GM04503 (cell line): ENCODE data around the gene HLA-DOA.

Experiments used
- DNase-seq: peaks from one replicate; pipeline ENCODE4 v3.0.0-alpha.2; 2012; ENCODE audit warnings: low read depth

Gene HLA-DOA

GRCh38 chr6:33008944-33009861, at the start of gene HLA-DOA:
Gene HLA-DOA (minus strand): TSS chr6:33009591.
- no peak for DNase-seq

DNA sequence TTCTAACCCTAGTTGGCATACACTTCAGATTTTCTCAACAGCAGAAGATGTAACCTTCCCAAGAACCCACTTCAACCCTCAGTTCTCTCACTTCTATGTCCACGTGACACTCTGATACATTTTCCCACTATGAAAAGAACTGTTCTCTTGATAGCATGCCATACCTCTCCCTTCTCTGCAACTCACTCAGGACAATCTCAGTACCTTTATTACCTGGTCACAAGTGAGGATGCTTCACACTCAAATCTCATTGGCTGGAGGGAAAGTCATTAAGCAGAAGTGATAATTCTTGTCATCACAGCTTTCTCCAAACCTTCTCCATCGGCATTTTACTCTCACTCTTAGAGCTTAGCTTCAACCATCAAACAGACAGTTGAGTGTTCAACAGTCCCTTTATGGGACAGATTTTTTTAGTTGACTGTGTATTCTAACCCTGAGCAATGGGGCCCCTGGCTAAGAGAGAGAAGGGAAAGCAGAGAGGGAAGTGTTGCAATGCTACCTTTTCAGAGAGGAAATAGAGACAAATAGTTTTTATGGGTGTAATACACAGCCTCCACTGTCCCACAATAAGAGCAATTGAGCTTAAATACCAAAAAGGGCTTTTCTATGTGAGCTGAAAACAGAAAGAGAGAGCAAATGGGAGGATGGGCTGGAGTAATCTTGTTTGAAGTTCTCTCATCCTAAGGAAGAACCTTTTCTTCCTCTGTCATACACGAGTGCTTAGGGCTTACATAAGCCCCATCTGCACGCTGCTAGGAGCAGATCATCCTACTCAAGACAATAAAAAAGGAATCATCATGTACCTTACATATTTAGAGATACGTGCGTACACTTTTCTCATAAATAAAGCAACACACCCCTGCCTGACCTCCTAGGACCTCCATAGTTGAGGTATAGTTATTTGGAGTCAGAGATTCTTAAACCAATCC, 48.1 kb upstream of the HLA-DOA start:
- no peak for DNase-seq

- no peak for DNase-seq
These were observed 43.8 kb upstream of the HLA-DOA start for GRCh38 chr6:33053230-33053629.

DNA sequence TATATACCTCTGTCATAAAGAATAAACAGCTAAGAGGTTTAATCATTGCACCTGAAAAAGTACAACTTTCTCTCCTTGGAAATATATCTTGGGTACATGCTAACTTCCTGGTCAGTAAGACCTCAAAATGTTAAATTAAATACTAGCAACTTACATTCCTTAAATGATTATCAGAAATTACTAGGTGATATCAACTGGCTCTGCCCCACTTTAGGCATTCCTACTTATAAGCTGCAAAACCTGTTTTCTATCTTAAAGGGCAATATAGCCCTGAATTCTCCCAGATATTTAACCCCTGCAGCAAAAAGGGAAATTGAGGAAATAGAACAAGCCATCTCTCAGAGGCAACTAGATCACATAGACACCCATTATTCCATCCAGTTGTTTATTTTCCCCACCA, 43.2 kb upstream of the HLA-DOA start:
- DNase-seq, result no peak

GRCh38 chr6:33050014-33050810, 40.8 kb upstream of the HLA-DOA start:
- no peak for DNase-seq

DNA sequence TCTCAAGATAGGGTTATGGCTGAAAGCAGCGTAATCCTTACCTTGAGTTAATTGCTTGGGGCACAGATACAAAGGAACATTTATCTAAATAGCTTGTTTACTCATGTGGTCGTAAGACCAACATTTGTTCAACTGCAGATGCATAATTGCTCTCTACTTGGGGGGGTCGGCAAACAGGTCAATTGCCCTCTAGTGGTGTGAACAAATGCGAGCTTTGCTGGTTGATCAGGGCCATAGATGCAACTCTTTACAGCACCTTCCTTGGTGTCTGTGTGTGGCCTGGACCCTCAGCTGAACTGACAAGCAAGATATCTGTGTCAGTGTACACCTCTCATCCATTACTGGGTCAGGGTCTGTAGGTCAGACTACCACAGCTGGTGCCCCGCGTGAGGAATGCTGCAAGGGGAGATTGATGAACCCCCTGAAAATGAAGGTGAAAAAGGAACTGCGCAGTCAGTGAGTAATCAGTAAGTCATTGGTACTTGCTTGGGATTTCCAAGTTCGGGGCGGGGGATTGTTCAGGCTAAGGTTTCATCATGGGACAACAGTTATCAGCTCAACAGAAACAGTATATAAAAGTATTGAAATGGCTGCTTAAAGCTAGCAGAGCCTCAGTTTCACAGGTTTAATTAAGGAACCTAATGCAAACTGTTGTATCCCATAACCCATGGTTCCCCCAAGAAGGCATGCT, 40.1 kb upstream of the HLA-DOA start:
- DNase-seq, result no peak

- no peak for DNase-seq
These were observed 30.8 kb upstream of the HLA-DOA start for GRCh38 chr6:33040157-33040556.

DNA sequence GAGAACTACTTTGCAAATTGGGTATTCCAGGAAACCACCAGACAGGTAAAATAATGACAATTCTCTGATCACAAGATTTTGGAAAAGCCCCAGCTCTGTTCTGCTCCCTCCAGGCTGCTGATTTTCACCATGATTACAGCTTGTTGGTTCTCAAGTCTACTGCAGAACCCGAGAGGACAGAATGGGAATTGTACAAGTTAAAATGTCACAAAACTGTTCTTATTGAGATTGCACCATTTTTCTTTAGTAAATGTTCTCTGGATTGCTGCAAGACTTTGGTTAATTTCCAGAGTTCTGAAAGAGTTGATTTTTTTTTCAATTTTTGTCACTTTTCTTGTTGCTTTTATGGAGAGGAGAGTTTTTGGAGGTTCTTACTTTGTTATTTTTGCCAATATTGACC, 27.1 kb upstream of the HLA-DOA start:
- DNase-seq, result no peak

DNA sequence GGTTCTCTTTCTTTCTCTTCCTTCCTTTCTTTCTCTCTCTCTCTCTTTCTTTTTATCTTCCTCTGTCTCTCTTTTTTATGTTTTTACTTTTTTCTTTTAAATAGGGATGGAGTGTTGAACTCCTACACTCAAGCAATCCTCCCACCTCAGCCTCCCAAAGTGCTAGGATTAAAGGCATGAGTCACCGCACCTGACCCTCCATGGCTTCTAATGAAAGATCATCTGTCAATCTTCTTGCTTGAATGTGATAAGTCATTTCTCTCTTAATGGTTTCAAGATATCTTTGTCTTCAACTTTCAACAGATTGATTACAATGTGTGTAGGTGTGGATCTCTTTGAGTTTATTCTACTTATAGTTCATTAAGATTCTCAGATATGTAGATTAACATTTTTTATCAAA, 25.2 kb upstream of the HLA-DOA start:
- no peak for DNase-seq

DNA sequence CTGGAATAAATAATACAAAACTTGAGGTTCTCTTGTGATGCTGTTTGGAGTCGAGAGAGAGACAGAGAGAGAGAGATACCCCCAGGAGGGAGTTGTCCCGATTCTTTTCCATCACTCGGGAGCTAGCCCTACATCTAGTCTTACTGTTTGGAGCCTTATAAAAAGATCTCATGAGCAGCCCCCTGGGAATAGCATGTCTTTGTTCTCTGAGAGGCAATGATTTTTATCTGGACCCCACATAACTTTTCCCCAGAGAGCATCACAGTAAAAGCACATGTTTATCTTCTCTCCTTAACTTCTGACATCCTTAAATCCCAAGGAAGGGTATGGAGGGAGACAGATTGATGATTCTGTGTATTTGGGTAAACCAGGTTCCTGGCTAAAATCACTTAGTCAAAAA, 20.9 kb upstream of the HLA-DOA start:
- no peak for DNase-seq

GRCh38 chr6:33029328-33030184, 20.2 kb upstream of the HLA-DOA start:
- no peak for DNase-seq

- DNase-seq, result no peak
These were observed 18.9 kb upstream of the HLA-DOA start for GRCh38 chr6:33028220-33028849.

GRCh38 chr6:33024521-33024920, 15.1 kb upstream of the HLA-DOA start:
- no peak for DNase-seq

GRCh38 chr6:33023536-33023935, 14.1 kb upstream of the HLA-DOA start:
- DNase-seq, result no peak

- no peak for DNase-seq
These were observed 12.5 kb upstream of the HLA-DOA start for GRCh38 chr6:33021917-33022316.

GRCh38 chr6:33019372-33019771, 10.0 kb upstream of the HLA-DOA start:
- no peak for DNase-seq

- peak; percentile 7 for DNase-seq
These were observed 9.5 kb upstream of the HLA-DOA start for GRCh38 chr6:33018904-33019303.

DNA sequence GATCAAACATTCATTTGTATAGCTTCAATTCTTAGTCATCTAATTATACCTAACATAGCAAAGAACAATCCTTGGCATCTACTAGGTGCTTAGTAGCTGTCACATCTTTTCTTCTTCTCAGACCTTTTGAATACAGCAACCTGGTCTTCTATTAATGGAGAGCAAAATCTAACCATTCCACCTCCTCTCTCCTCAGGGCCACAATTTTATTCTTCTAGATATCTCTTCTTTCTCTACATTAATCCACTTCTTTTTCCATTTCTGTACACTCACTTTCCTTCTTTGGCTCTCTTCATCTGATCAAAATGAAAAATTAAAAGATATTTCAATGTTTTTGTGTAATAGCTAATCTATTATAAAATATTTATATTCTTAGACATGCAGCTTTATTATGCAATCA, 9.0 kb upstream of the HLA-DOA start:
- no peak for DNase-seq

- DNase-seq, result no peak
These were observed 8.4 kb upstream of the HLA-DOA start for GRCh38 chr6:33017694-33018353.
